SW 1271 (cell line): Measurements from ENCODE around the gene LLPH.

ENCODE experiments used
- DNase-seq, 2 experiments: peaks; one replicate each; lab custom pipeline; 2025; lab: John Stamatoyannopoulos, UW

Gene LLPH

DNA sequence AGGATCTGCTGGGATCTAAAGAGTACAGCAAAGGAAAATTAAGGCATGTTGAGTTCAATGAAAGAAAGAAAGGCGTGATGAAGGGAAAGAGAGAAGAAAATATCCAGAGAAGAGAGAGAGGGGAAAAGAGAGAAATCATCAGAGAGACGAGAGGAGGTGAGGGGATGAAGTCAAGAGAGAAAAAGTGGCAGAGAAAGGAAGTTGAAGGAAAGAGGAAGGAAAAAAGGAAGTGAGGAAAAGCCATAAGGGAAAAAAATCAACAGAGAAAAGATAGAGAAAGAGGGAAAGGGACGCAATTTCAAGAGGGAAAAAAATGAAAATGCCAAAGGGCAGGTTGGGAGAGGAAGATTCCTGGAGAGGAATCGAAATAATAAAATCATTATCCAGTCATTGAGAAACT lies 40.4 kb downstream of the LLPH start:
- no peak for DNase-seq

DNA sequence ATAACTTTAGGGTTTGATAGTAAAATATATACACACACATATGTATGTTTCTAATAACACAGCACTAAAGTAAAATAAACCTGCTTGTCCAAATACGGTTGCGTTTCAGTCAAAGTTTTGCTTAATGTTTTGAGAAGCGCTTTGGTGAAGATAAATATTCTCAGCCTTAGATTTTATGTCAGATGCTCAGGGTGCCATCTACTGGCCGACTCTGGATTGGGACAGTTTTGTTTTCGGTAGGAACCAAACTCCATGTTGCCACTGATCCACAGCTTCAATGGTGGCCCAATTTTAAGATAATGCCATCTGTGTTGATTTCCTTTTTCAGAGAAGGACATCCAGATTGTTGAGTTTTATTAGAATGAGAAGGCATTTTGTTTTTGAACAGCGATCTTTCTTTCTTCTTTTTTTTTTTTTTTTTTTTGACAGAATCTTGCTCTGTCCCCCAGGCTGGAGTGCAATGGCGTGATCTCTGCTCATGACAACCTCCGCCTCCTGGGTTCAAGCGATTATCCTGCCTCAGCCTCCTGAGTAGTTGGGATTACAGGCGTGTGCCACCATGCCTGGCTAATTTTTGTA lies 43.1 kb downstream of the LLPH start:
- peak in 1 of 2 experiments; percentile 51 for DNase-seq

DNA sequence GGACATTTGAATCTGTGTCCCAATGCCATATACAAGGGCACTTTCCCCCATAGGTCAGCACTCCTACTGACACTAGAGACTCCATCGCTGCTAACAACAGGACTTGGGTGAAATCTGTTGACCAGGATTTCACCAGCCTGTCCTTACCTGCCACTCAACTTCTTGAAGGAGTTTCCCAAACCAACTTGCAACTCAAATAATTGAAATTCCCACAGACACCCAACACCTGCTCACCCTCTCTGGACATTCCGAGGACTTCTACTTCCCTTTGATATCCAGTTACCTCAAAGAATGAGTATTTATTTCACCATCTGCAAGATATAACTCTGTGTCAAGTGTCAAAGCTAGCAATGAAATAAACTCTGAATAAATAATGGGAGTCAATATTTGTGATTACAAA lies 44.6 kb downstream of the LLPH start:
- no peak for DNase-seq

DNA sequence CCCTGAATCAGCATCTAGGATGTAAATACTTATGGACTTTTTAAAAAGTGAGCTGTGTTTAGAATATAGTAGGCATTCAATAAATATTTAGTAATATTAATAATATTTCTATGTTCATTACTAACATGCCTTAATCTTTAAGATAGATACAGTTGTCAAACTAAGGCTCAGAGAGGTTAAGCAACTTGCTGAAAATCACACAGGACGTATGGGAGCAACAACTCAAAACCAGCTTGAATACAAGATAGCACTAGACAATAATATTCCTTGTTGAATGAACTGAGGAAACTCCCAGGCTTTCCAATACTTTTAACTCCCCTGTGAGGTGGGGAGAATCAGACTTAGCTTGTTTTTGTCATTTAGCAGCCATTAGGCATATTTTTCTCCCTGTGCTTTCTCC lies 45.3 kb downstream of the LLPH start:
- DNase-seq, result no peak

DNA sequence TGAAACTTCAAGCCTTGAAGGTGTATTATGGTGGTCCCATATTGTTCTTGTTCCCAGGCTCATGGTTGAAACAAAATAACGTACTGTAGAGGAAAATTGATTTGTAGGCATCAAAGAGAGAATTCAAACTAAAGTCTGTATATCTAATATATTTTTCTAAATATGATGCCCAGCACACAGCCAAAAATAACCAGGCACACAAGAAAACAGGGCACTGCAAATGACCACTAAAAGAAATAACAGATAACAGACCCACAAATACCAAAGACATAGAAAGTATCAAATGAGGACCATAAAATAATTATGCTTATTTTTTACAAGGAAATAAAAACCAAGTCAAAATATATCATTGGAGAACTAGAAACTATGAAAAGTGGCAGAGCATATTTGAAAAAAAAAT lies 46.8 kb downstream of the LLPH start:
- DNase-seq, result no peak

DNA sequence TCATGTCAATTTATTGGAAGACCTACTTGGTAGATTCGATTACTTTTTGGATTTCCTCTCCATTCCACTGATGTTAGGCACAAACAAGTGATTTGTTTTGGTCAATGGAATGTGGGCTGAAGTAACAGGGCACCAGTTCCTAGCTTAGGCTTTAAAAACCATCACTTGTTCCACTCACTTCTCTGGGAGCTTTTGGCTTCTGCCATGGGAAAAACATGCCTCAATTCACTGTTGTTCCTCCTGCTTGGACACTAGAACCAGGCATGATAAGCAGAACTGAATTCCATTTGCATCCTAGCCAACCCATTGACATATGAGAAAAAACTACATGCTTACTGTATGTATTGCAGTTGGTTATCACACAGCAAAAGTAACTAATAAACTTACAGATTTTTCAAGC lies 47.8 kb downstream of the LLPH start:
- DNase-seq, result no peak

DNA sequence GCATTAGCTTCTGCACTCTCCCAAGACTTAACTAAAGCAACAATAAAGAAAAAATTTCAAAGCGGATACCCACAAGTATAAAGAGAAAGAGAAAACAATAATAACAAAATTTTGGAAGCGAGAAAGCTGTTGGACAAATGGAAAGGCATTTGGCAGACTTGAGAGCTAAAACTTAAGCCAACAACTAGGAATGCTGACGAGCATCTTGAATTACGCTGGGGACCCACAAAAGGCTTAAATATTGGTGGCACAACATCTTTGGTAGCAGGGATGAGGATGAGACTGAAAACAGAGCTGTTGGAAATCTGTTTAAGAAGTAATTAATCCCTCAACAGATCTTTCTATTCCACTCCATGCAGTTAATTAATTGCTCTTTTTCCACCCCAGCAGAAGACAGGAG lies 49.8 kb downstream of the LLPH start:
- DNase-seq, result no peak

DNA sequence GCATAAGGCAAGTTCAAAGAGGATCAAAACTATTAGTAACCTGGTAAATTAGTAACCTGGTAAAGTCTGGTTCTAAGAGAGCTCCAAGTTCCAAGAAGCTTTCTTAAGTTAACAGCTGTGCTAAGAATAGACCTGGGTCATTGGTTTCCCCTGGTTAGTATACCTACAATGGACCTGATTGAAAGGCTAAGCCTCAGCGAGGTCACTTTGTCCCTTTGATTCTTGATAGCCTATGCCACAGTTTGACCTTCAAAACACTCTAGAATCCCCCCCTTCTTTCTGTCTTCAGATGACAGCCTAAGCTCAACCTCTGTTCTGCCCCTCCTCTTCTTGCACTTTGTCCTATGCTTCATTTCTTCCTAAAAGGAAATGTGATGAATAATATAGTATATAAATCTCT lies 53.0 kb downstream of the LLPH start:
- DNase-seq, result no peak

DNA sequence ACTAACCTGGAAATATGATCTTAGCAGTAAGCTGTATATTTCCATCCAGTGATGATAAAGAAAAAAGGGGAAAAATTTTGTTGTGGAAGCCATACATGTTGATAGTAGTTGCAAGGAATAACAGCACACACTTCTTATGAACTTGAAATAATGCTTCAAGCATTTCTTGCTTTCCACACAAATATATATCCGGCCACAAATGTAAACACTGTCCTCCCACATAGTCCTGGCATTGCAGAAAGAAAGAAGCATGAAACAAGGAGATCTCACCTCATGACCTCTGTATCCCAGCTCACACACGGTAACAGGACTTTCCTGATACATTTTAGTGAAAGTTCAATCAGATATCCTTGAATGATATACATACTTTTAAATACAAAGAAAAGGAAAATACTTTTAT lies 56.0 kb downstream of the LLPH start:
- DNase-seq, result no peak

DNA sequence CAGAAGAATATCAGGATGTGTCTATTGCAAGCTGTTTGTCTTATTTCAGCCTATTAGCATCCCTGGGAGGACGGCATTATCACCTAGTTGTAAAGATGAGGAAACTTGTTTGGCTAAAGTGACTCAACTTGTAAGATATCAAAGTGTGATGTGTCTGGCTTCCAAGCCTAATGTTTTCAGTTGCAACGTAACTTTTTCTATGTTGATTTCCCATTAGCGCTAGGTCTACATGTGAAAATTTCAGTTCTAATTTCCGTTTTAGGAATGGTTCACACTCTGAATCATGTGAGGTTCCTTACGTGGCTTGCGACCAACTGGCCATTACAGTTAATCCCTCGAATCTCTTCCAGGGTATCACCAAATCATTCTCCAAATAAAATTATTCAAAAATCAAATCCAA lies 58.0 kb downstream of the LLPH start:
- DNase-seq, result no peak

DNA sequence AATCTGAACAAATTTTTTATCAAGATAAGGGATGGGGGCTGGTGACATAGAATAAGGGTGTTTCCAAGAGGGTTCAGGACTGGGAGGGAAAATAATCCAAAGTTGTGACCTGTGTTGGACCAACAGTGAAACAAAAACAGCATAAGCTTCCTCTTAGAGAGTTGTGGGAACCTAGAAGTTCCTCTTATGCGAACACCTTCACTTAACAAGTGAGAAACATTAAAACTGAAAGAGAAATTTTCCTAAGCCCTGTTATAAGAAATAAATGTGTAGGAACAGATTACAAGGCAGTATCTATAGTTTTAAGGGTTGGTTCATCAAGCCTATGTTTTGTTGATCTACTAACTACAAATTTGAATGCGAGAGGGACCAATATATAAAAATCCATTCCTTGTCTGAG lies 58.4 kb downstream of the LLPH start:
- no peak for DNase-seq

DNA sequence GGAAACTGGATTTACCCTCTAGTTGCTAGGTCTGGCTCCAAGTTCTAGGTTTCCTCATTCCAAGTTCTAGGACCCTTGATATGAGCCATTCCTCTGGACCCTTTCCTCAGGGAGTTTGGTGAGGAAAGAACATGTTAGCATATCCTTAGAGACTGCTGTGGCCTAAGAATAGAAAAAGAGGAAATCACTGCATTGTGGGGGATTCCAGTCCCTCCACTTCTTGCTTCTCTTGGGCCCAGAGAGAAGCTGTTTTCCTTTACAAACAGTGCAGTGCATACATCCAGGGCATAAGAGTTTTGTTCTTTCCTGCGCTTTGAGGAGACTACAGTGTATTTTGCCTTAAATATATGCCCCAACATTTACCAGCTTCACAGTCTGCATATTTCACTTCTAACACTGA lies 59.0 kb downstream of the LLPH start:
- DNase-seq, result no peak

DNA sequence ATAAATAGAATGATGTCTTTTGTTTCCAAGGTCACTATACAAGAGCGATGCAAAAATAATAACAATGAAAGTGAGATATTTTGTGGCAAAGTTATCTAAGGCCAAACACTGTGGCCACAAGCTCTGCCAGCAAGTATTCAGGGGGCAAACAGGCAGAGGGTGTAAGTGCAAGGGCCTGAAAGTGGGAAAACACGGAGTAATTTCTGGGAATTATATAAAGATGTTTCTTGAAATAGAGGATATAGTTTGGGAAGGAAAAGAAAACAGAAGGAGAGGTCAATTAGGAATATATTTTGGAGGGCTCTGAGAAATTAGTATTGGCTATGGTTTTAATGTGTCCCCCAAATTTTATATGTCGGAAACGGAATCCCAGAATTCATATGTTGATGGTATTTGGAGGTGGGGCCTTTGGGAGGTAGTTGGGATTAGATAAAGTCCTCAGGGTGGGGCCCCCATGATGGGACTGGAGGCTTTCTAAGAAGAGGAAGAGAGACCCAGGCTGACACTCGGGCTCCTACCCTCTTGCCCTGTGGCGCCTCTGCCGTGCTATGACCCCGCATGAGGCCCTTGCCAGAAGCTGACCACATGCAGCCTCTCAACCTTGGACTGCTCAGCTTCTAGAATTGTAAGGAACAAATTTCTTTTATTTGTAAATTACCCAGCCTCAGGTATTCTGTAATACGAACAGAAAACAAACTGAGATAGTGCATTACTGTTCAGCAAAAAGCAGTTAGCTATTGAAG lies 60.0 kb downstream of the LLPH start:
- DNase-seq, result no peak

DNA sequence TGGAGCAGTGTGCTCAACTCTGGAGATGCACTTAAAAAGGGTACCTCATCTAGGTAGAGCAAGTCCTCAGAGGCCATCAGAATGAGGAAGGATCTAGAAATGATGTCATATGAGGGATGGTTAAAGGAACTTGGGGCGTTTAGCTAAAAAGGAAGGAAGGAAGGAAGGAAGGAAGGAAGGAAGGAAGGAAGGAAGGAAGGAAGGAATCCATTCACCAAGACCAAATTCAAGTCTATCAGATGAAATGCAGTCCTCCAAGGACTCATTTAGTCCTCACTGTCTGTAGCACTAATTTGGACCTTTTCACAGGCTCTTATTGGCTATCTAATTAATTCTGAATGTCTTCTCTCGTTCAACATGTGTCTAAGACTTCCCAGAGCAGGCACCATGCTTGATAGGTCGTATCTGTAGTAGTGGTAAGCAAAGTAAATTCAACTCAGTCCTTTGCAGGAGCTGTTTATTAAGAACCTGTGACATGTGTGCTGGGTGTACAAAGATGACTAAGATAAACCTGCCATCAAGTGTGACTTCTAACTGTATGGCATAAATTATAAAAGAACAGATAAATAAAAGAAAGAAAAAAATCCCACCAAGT lies 63.5 kb downstream of the LLPH start:
- no peak for DNase-seq
